ENCODE results near the gene GAA.

- no peak for TF ChIP-seq CTCF (conservative IDR thresholded peaks at IDR 0.05; ENCODE audit: low read length)
- TF ChIP-seq EZH2phosphoT487 (IDR thresholded peaks at IDR 0.05; ENCODE audit: borderline replicate concordance): no peak
Observed at GRCh38 chr17:80068301-80069222, 32.8 kb upstream of the GAA start.

Data from Loucy (cell line).